OCI-LY3 (cell line): ENCODE results near the gene NANOS3.

ENCODE experiments used
- EZH2phosphoT487 ChIP-seq: fragments of 200-600 bp; shearing (Covaris generic); IDR thresholded peaks from 2 replicates; pipeline ENCODE4 v1.6.1; 2018; ENCODE audit warnings: antibody characterized with exemption, mixed run types, low read depth
- TF ChIP-seq, protein P1 (sequence below): fragments of 200-600, 300-600 bp; sonication (generic); IDR thresholded peaks from 2 replicates; pipeline ENCODE4 v1.5.1; 2014; ENCODE audit warnings: antibody characterized with exemption, low read length, low read depth

- TF ChIP-seq, protein P1, sequence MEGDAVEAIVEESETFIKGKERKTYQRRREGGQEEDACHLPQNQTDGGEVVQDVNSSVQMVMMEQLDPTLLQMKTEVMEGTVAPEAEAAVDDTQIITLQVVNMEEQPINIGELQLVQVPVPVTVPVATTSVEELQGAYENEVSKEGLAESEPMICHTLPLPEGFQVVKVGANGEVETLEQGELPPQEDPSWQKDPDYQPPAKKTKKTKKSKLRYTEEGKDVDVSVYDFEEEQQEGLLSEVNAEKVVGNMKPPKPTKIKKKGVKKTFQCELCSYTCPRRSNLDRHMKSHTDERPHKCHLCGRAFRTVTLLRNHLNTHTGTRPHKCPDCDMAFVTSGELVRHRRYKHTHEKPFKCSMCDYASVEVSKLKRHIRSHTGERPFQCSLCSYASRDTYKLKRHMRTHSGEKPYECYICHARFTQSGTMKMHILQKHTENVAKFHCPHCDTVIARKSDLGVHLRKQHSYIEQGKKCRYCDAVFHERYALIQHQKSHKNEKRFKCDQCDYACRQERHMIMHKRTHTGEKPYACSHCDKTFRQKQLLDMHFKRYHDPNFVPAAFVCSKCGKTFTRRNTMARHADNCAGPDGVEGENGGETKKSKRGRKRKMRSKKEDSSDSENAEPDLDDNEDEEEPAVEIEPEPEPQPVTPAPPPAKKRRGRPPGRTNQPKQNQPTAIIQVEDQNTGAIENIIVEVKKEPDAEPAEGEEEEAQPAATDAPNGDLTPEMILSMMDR, result no peak
- no peak for TF ChIP-seq EZH2phosphoT487
These were observed 46.0 kb upstream of the NANOS3 start for GRCh38 chr19:13830741-13831536.
